Hepatocyte (in vitro differentiated cells): Measurements from ENCODE around the gene RSAD1.

ENCODE experiments used
- EZH2 ChIP-seq: fragments of 200-600 bp; sonication (generic); IDR thresholded peaks from 2 replicates; pipeline ENCODE4 v1.6.1; 2016; ENCODE audit warnings: antibody characterized with exemption, mild to moderate bottlenecking, borderline replicate concordance
- TF ChIP-seq, protein P1 (sequence below): fragments of 200-600 bp; sonication (generic); IDR thresholded peaks from 2 replicates; pipeline ENCODE4 v1.5.1; 2016; ENCODE audit warnings: antibody characterized with exemption, mild to moderate bottlenecking; ENCODE audit not compliant: poor library complexity

- TF ChIP-seq, protein P1, sequence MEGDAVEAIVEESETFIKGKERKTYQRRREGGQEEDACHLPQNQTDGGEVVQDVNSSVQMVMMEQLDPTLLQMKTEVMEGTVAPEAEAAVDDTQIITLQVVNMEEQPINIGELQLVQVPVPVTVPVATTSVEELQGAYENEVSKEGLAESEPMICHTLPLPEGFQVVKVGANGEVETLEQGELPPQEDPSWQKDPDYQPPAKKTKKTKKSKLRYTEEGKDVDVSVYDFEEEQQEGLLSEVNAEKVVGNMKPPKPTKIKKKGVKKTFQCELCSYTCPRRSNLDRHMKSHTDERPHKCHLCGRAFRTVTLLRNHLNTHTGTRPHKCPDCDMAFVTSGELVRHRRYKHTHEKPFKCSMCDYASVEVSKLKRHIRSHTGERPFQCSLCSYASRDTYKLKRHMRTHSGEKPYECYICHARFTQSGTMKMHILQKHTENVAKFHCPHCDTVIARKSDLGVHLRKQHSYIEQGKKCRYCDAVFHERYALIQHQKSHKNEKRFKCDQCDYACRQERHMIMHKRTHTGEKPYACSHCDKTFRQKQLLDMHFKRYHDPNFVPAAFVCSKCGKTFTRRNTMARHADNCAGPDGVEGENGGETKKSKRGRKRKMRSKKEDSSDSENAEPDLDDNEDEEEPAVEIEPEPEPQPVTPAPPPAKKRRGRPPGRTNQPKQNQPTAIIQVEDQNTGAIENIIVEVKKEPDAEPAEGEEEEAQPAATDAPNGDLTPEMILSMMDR: no peak
- no peak for TF ChIP-seq EZH2
Measured at GRCh38 chr17:50465171-50465570, 13.5 kb upstream of the RSAD1 start.
